SH-SY5Y (cell line): ENCODE measurements around the gene GRIP1.

Source experiments
- GATA2 ChIP-seq: IDR thresholded peaks from 2 replicates; pipeline ENCODE4 v1.6.1; 2011; ENCODE audit warnings: mild to moderate bottlenecking, low read depth, low read length
- GATA3 ChIP-seq: IDR thresholded peaks from 2 replicates; pipeline ENCODE4 v1.6.1; 2011; ENCODE audit warnings: low read depth, mild to moderate bottlenecking, low read length, moderate library complexity

GRCh38 chr12:66537876-66538275, 141.0 kb downstream of the GRIP1 start:
- TF ChIP-seq GATA2 = peak; percentile 39; the same call in 1 of the 2 replicates
- TF ChIP-seq GATA3 = 0 out of 2 replicates have a peak, but pooled peaks have one; percentile 16
